ENCODE data around the gene RPEL1. TPM values are rescaled to one million over a fixed set of nuclear protein-coding genes. Genes with fewer than 3 reads are reported as not detected.

Gene RPEL1
- total RNA-seq, 1 donor from 2014 or later, result not detected

DNA sequence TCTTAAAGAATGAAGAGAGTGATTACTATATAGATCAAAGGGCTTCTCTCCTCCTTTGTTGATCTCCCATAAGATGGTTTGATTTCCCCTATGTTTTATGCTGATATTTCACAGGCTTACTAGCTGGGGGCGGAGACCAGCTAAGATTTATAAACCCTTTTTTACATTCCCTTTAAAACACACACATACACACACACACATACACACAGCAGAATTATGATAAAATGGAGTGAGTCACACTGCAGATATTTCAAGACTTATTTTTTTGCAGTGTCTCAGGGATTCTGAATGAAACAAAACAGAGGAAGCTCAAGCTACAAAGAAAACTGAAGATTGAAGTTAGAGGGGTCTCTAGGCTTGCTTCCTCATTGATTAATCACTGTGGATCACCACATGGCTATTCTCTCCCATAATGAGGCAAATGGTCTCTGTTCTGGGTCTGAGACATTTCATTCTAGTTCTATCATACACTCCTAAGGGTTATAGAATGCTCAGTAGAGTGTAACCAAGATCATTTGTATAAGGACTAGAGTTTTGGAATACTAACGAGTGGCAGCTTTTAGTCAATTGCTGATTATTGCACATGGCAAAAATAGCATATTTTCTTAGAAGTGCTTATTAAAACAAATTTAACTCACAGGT, 49.8 kb downstream of the RPEL1 start:
- DNase-seq, result no peak
- intact Hi-C loops (cut with micrococcal nuclease), result no loop called here
- H3K4me1 Mint-ChIP-seq, result no peaks in the 10 kb centered on the region
- no peak for TF ChIP-seq CTCF (IDR thresholded peaks at IDR 0.05)
- H3K36me3 Mint-ChIP-seq (ENCODE audit: low read depth), result no peaks in the 10 kb centered on the region
- POLR2A ChIA-PET, result interaction anchor here (0.6 kb wide), 1 partner anchor 199 kb away, joined by 10 read pairs; no protein-coding TSS in a partner anchor
- no peak overlapping the region for H3K4me3 Mint-ChIP-seq
- peaks cover 5% of the 10 kb centered on the region for H3K27me3 Mint-ChIP-seq
- H3K9me3 Mint-ChIP-seq, result no peaks in the 10 kb centered on the region
- H3K27ac Mint-ChIP-seq, result no peak overlapping the region
- CTCF ChIA-PET, result no interaction called here
- no peak for ATAC-seq (ENCODE audit: low read depth)

Other genes starting within 250 kb of the RPEL1 start
- 53.3 and 60.4 TPM in 2 replicates for gene NT5C2, start 52.6 kb upstream of the RPEL1 start, total RNA-seq
- gene INA, start 31.3 kb downstream of the RPEL1 start, total RNA-seq, result not detected in 2 replicates
- 7.3 and 7.6 TPM in 2 replicates for gene PCGF6, start 105.3 kb downstream of the RPEL1 start, total RNA-seq
- 3.6 and 3.8 TPM in 2 replicates for gene TAF5, start 122.1 kb downstream of the RPEL1 start, total RNA-seq
- gene ATP5MK, start 150.6 kb downstream of the RPEL1 start, total RNA-seq, result 208 and 223 TPM in 2 replicates
- gene PDCD11, start 150.7 kb downstream of the RPEL1 start, total RNA-seq, result 65.4 and 66.0 TPM in 2 replicates
- 17.5 and 21.4 TPM in 2 replicates for gene CALHM2, start 206.5 kb downstream of the RPEL1 start, total RNA-seq
- 0.40 and 0.42 TPM in 2 replicates for gene CALHM1, start 213.0 kb downstream of the RPEL1 start, total RNA-seq
- not detected in 2 replicates for gene CALHM3, start 233.4 kb downstream of the RPEL1 start, total RNA-seq
- gene NEURL1, start 247.8 kb downstream of the RPEL1 start, total RNA-seq, result 0.61 and 0.93 TPM in 2 replicates

Measured in activated B cell treated with CpG ODN at 0.5 μM for 24 hours (primary cell).